Neural crest cell (in vitro differentiated cells): ENCODE data around the gene CHAC1. TPM values are rescaled to one million over a fixed set of nuclear protein-coding genes. Genes with fewer than 3 reads are reported as not detected.
A peak's percentile ranks its signal among the peaks of the same experiment; 100 is the strongest.

Experiments
- DNase-seq: peaks from one replicate; pipeline ENCODE4 v3.0.0; 2021; ENCODE audit warnings: low read depth, mixed read lengths, low spot score
- H3K27ac Mint-ChIP-seq: one replicate; pipeline ENCODE4 v1.8.0; 2021; ENCODE audit warnings: mild to moderate bottlenecking, mixed read lengths; ENCODE audit not compliant: unreplicated experiment
- H3K27me3 Mint-ChIP-seq: 2 replicates; pipeline ENCODE4 v1.8.0; 2021; ENCODE audit warnings: low read depth, mild to moderate bottlenecking, mixed read lengths
- H3K36me3 Mint-ChIP-seq: 2 replicates; pipeline ENCODE4 v1.8.0; 2021; ENCODE audit warnings: low read depth, mild to moderate bottlenecking, mixed read lengths
- H3K4me1 Mint-ChIP-seq: 2 replicates; pipeline ENCODE4 v1.8.0; 2021; ENCODE audit warnings: mixed read lengths
- H3K4me3 Mint-ChIP-seq: one replicate; pipeline ENCODE4 v1.8.0; 2021; ENCODE audit warnings: mild to moderate bottlenecking, mixed read lengths
- H3K9me3 Mint-ChIP-seq: 2 replicates; pipeline ENCODE4 v1.8.0; 2021; ENCODE audit warnings: mixed read lengths
- CTCF ChIP-seq: fragments of 200-600 bp; sonication (generic); conservative IDR thresholded peaks from 2 replicates; pipeline ENCODE4 v1.5.0; 2021; ENCODE audit warnings: antibody characterized with exemption, mild to moderate bottlenecking
- total RNA-seq: library from RNA; stranded (reverse); gene quantifications from 2 replicates; pipeline ENCODE4 v1.2.1, GENCODE V29; 2021

The CHAC1 gene
- total RNA-seq, 1 donor from 2014 or later, result 6.8 TPM

DNA sequence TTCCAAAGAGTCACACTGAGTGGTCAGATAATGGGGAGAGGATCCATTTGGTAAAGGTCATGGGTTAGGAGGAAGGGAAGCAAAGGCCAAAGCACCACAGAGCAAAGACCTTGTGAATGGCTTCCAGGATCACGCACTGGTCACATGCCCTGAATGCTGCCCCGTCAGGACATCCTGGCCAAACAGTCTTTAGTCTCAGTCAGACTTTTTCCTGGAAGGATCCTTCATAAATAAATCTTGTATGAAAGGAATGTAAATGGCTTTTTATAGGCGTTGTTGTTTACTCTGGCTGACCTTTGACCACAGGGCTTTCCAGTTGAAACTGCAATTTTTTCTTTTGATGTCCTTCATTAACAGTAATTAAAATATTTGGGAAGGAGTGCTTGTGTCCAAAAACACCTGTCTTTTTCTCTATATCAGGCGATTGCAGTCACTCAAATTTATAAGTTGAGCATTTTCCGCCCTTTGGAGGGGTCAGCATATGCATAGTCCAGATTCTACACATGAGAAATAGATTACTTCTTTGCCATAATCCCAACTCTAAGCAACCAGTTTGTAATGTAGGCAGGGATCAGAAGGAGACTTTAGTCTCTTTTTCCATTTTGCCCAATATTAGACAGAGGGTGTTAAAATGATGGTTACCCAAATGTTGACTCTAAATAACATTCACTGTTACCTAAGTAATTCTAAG, 48.4 kb downstream of the CHAC1 start:
- no peaks in the 10 kb centered on the region for H3K9me3 Mint-ChIP-seq
- H3K36me3 Mint-ChIP-seq, result peaks cover 2% of the 10 kb centered on the region
- no peak overlapping the region for H3K4me3 Mint-ChIP-seq
- H3K4me1 Mint-ChIP-seq, result peaks cover 10% of the 10 kb centered on the region
- TF ChIP-seq CTCF, result no peak
- H3K27me3 Mint-ChIP-seq, result no peaks in the 10 kb centered on the region
- H3K27ac Mint-ChIP-seq, result peak overlapping the region; percentile 85
- DNase-seq, result no peak

DNA sequence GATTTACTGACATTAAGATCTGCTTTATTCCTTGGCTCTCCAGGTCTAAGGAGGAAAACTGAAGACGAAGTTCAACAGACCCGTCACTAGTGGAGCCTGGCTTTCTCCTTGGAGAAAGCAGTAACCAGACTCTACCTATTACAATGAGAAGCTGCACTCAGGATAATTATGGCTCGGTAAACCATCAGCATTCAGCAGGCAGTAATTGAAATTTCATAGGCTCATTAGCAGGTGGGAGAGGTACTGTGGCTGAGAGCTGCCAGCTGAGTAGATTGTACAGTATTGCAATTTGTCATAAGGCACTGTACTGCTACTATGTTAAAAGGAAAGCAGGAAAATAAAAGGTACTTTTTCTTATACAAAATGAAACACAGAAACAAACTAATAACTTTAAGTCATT, 51.2 kb downstream of the CHAC1 start:
- Mint-ChIP-seq H3K4me1 (peaks cover 10% of the 10 kb centered on the region), H3K9me3 (no peaks in the 10 kb centered on the region), H3K4me3 (no peak overlapping the region), H3K27me3 (no peaks in the 10 kb centered on the region), H3K27ac (no peak overlapping the region), H3K36me3 (peaks cover 2% of the 10 kb centered on the region)
- no peak for TF ChIP-seq CTCF
- DNase-seq, result no peak

Other genes starting within 250 kb of the CHAC1 start
- gene RMDN3, start 198.2 kb upstream of the CHAC1 start, total RNA-seq, result 30.7 and 32.2 TPM in 2 replicates
- 9.1 and 9.9 TPM in 2 replicates for gene GCHFR, start 189.4 kb upstream of the CHAC1 start, total RNA-seq
- 0.44 and 0.61 TPM in 2 replicates for gene C15orf62, start 183.5 kb upstream of the CHAC1 start, total RNA-seq
- 24.2 and 25.5 TPM in 2 replicates for gene ZFYVE19, start 146.4 kb upstream of the CHAC1 start, total RNA-seq
- 39.3 and 44.5 TPM in 2 replicates for gene DNAJC17, start 146.0 kb upstream of the CHAC1 start, total RNA-seq
- not detected in 2 replicates for gene PPP1R14D, start 124.8 kb upstream of the CHAC1 start, total RNA-seq
- gene SPINT1, start 109.4 kb upstream of the CHAC1 start, total RNA-seq, result 1.0 and 1.3 TPM in 2 replicates
- 0.80 and 1.0 TPM in 2 replicates for gene RHOV, start 79.2 kb upstream of the CHAC1 start, total RNA-seq
- 26.9 and 28.2 TPM in 2 replicates for gene VPS18, start 59.0 kb upstream of the CHAC1 start, total RNA-seq
- gene DLL4, start 24.1 kb upstream of the CHAC1 start, total RNA-seq, result 1.7 and 2.0 TPM in 2 replicates
- gene INO80, start 162.8 kb downstream of the CHAC1 start, total RNA-seq, result 18.5 and 20.2 TPM in 2 replicates